C4-2B (cell line): Measurements from ENCODE around the gene SMOC2.

Source experiments
- ZFX ChIP-seq: fragments of 450-650 bp; IDR thresholded peaks from 2 replicates; pipeline ENCODE4 v1.6.1; 2017
- TF ChIP-seq, protein P1 (sequence below): fragments of 450-650 bp; conservative IDR thresholded peaks from 2 replicates; pipeline ENCODE4 v1.5.1; 2017; ENCODE audit warnings: mild to moderate bottlenecking

DNA sequence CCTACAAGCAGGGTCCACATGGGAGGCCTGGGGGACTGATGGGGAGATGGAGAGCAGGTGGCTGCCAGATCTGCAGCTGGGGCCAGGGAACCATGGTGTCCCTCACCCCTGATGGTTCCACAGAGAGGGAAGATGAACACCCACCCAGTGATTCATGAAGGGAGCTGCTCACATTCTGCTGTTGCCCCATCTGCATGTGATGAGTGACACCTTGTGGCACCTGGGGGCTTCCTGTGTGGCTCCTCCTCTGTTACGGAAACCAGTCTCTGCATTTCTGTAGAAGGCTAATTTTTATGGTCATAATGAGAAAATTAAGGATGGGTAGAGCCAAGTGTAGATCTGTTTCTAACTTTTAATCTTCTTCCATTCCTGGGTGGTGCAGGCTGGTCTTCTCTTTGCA is 217.1 kb downstream of the SMOC2 start:
- no peak for TF ChIP-seq ZFX
- TF ChIP-seq, protein P1, sequence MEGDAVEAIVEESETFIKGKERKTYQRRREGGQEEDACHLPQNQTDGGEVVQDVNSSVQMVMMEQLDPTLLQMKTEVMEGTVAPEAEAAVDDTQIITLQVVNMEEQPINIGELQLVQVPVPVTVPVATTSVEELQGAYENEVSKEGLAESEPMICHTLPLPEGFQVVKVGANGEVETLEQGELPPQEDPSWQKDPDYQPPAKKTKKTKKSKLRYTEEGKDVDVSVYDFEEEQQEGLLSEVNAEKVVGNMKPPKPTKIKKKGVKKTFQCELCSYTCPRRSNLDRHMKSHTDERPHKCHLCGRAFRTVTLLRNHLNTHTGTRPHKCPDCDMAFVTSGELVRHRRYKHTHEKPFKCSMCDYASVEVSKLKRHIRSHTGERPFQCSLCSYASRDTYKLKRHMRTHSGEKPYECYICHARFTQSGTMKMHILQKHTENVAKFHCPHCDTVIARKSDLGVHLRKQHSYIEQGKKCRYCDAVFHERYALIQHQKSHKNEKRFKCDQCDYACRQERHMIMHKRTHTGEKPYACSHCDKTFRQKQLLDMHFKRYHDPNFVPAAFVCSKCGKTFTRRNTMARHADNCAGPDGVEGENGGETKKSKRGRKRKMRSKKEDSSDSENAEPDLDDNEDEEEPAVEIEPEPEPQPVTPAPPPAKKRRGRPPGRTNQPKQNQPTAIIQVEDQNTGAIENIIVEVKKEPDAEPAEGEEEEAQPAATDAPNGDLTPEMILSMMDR = no peak; the same call in 1 of the 2 replicates
